Measurements from ENCODE around the gene TMEM163.

The TMEM163 gene

DNA sequence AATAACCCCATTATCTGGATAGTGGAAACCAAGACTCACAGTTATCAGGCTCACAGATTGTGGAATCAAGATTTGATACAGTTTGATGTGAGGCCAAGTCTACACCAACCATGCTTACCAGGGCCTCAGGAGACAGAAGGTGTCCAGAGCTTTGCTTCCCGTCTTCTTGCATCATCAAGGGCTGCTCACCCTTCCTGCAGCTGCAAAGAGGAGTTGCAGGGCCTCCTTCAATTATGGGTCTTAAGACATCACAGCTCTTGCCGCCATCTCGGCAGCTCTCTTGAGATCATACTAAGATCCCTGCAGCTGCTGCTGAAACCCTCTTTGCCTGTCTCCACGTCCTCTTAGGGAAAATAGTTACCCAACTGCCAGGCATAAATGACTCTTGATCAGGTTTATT, 288.9 kb downstream of the TMEM163 start:
- Histone ChIP-seq H3K27me3 (replicated peaks) (no peaks in the 10 kb centered on the region), H3K27ac (no peak overlapping the region), H3K36me3 (replicated peaks) (no peaks in the 10 kb centered on the region), H3K4me3 (ENCODE audit: low read depth, low read length) (no peak overlapping the region)
- in situ Hi-C loops (cut with HindIII; ENCODE audit: low pct_ligation_motif_present, low sequenced_read_pairs), result no loop called here
- no peak for DNase-seq
- TF ChIP-seq CTCF (IDR thresholded peaks at IDR 0.05; ENCODE audit: low read depth, low read length, missing control alignments), result no peak

GRCh38 chr2:134426721-134427120, 292.1 kb downstream of the TMEM163 start:
- Histone ChIP-seq H3K36me3 (replicated peaks) (no peaks in the 10 kb centered on the region), H3K27me3 (replicated peaks) (no peaks in the 10 kb centered on the region), H3K4me3 (ENCODE audit: low read depth, low read length) (no peak overlapping the region), H3K27ac (no peak overlapping the region)
- TF ChIP-seq CTCF (IDR thresholded peaks at IDR 0.05; ENCODE audit: low read depth, low read length, missing control alignments), result no peak
- DNase-seq, result no peak
- in situ Hi-C loops (cut with HindIII; ENCODE audit: low pct_ligation_motif_present, low sequenced_read_pairs), result no loop called here

DNA sequence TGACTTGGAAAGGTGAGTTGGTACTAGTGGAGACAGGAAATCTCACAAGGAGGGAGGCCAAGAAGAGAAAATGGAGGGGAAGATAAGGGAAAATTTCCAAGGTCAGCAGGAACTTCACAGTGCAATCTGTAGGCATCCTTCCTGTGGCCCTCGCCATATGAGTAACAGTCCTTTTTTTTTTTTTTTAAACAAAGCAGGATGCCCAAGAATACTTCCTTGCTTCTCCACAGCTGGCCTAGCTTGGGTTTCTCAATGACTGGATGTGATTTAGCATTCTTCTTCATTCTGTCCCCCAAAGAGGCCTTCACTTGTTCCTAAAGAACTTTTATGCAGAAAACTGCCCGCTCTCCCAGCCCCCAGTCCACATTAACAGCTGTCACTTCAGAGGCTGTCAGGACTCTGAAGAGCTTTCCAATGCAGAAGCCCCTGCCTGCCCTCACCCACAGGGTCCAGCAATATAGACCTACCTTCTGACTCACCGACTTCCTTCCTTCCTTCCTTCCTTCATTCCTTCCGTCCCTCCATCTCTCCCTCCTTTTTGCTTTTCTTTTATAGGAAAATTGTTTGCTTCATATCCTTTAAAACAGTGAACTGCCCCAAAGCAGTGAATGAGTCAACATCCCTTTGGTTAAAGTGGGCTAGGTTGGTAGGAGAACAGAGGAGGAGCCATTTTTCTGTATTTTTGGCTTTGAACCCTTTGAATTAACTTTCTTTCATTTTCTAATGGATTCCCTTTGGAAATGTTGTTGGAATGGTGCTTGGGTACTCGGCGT, 292.9 kb downstream of the TMEM163 start:
- Histone ChIP-seq H3K4me3 (ENCODE audit: low read depth, low read length) (no peak overlapping the region), H3K36me3 (replicated peaks) (no peaks in the 10 kb centered on the region), H3K27ac (no peak overlapping the region), H3K27me3 (replicated peaks) (no peaks in the 10 kb centered on the region)
- DNase-seq, result no peak
- no peak for TF ChIP-seq CTCF (IDR thresholded peaks at IDR 0.05; ENCODE audit: low read depth, low read length, missing control alignments)
- in situ Hi-C loops (cut with HindIII; ENCODE audit: low pct_ligation_motif_present, low sequenced_read_pairs), result no loop called here

DNA sequence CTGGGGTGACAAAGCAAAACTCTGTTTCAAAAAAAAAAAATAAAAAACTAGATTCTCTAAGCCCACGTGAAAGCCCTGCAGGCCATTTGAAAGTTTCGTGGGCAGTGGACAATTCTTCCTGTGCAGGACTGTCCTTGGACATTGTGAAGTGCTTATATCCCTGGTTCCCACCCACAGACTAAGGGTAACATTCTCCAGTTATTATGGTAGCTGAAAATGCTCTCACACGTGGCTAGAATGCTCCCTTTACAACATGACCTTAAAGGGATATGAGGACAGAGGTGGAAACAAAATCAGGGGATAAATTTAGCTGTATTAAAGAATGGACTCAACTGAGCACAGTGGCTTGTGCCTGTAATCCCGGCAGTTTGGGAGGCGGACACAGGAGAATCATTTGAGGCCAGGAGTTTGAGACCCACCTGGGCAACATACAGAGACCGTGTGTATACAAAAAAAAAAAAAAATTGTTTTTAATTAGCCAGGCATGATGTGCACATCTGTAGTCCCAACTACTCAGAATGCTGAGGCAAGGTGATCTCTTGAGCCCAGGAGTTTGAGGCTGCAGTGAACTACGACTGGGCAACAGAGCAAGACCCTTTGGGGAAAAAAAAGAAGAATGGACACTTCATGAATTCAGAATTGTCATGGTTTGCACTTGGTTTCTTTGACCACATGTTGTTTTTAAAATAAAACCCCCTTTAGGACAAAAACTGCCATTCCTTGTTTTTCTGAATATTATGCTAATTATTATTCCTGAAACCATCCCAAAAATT, 297.1 kb downstream of the TMEM163 start:
- no peak for TF ChIP-seq CTCF (IDR thresholded peaks at IDR 0.05; ENCODE audit: low read depth, low read length, missing control alignments)
- H3K36me3 ChIP-seq (replicated peaks), result no peaks in the 10 kb centered on the region
- in situ Hi-C loops (cut with HindIII; ENCODE audit: low pct_ligation_motif_present, low sequenced_read_pairs), result no loop called here
- H3K27me3 ChIP-seq (replicated peaks), result no peaks in the 10 kb centered on the region
- no peak overlapping the region for H3K27ac ChIP-seq
- no peak for DNase-seq
- no peak overlapping the region for H3K4me3 ChIP-seq (ENCODE audit: low read depth, low read length)

GRCh38 chr2:134420920-134421319, 297.9 kb downstream of the TMEM163 start:
- Histone ChIP-seq H3K36me3 (replicated peaks) (no peaks in the 10 kb centered on the region), H3K4me3 (ENCODE audit: low read depth, low read length) (no peak overlapping the region), H3K27ac (no peak overlapping the region), H3K27me3 (replicated peaks) (no peaks in the 10 kb centered on the region)
- no peak for TF ChIP-seq CTCF (IDR thresholded peaks at IDR 0.05; ENCODE audit: low read depth, low read length, missing control alignments)
- no peak for DNase-seq
- in situ Hi-C loops (cut with HindIII; ENCODE audit: low pct_ligation_motif_present, low sequenced_read_pairs), result no loop called here

All from brain microvascular endothelial cell (primary cell).